ENCODE results near the gene PRKCA.

GRCh38 chr17:66340720-66341119 is 38.3 kb downstream of the PRKCA start:
- TF ChIP-seq USF1 (IDR thresholded peaks at IDR 0.05) (no peak), EP300 (IDR thresholded peaks at IDR 0.05; ENCODE audit: borderline replicate concordance) (no peak), MAX (IDR thresholded peaks at IDR 0.05) (no peak), TCF12 (IDR thresholded peaks at IDR 0.05; ENCODE audit: low read depth) (no peak), TEAD4 (IDR thresholded peaks at IDR 0.05) (no peak)
